ENCODE data around the gene JAK1.

Gene JAK1

GRCh38 chr1:64882574-64883255 lies 83.6 kb downstream of the JAK1 start:
- Histone ChIP-seq H3K4me3 (ENCODE audit: low read depth, low read length) (no peak overlapping the region), H3K4me1 (ENCODE audit: control insufficient read depth, insufficient read depth, low read length) (no peaks in the 10 kb centered on the region), H3K9me3 (ENCODE audit: control insufficient read depth, insufficient read depth, low read depth, low read length) (no peaks in the 10 kb centered on the region), H3K27ac (ENCODE audit: extremely low read depth, low read depth, low read length) (no peak overlapping the region), H3K36me3 (ENCODE audit: control insufficient read depth in 2 of 2, insufficient read depth in 1 of 2, low read length in 2 of 2) (peaks cover 0 to 21% of the 10 kb centered on the region in 2 experiments; a peak in 2 of 3 replicates)
- ChIA-PET CTCF (no interaction called here), POLR2A (no interaction called here)
- TF ChIP-seq ZBTB49 (tag by site-specific recombination; IDR thresholded peaks at IDR 0.05; ENCODE audit: low read depth), result no peak

GRCh38 chr1:64881281-64881680 lies 85.1 kb downstream of the JAK1 start:
- Histone ChIP-seq H3K4me3 (ENCODE audit: low read depth, low read length) (no peak overlapping the region), H3K4me1 (ENCODE audit: control insufficient read depth, insufficient read depth, low read length) (no peaks in the 10 kb centered on the region), H3K36me3 (ENCODE audit: control insufficient read depth in 2 of 2, insufficient read depth in 1 of 2, low read length in 2 of 2) (peaks cover 0 to 29% of the 10 kb centered on the region in 2 experiments; a peak in 2 of 3 replicates), H3K27ac (ENCODE audit: extremely low read depth, low read depth, low read length) (no peak overlapping the region), H3K9me3 (ENCODE audit: control insufficient read depth, insufficient read depth, low read depth, low read length) (no peaks in the 10 kb centered on the region)
- TF ChIP-seq ZNF558 (tag by site-specific recombination; IDR thresholded peaks at IDR 0.05), result no peak
- TF ChIP-seq SCRT1 (tag by site-specific recombination; IDR thresholded peaks at IDR 0.05; ENCODE audit: borderline replicate concordance), result peak; percentile 15; the same call in 1 of the 2 replicates
- peak; percentile 87 for TF ChIP-seq SCRT2 (tag by site-specific recombination; IDR thresholded peaks at IDR 0.05)
- TF ChIP-seq, protein P1, sequence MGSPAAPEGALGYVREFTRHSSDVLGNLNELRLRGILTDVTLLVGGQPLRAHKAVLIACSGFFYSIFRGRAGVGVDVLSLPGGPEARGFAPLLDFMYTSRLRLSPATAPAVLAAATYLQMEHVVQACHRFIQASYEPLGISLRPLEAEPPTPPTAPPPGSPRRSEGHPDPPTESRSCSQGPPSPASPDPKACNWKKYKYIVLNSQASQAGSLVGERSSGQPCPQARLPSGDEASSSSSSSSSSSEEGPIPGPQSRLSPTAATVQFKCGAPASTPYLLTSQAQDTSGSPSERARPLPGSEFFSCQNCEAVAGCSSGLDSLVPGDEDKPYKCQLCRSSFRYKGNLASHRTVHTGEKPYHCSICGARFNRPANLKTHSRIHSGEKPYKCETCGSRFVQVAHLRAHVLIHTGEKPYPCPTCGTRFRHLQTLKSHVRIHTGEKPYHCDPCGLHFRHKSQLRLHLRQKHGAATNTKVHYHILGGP (tag by site-specific recombination; IDR thresholded peaks at IDR 0.05), result no peak
- no peak for TF ChIP-seq FEZF1 (tag by site-specific recombination; IDR thresholded peaks at IDR 0.05)
- no peak for TF ChIP-seq ZNF518A (tag by site-specific recombination; conservative IDR thresholded peaks at IDR 0.05; ENCODE audit: low read depth)
- TF ChIP-seq IKZF3 (tag by site-specific recombination; IDR thresholded peaks at IDR 0.05), result no peak
- ChIA-PET POLR2A (interaction anchor here (0.8 kb wide), 1 partner anchor 8 kb away, joined by 4 read pairs; no protein-coding TSS in a partner anchor), CTCF (interaction anchor here (0.6 kb wide), 1 partner anchor 1265 kb away, joined by 3 read pairs; no protein-coding TSS in a partner anchor)

DNA sequence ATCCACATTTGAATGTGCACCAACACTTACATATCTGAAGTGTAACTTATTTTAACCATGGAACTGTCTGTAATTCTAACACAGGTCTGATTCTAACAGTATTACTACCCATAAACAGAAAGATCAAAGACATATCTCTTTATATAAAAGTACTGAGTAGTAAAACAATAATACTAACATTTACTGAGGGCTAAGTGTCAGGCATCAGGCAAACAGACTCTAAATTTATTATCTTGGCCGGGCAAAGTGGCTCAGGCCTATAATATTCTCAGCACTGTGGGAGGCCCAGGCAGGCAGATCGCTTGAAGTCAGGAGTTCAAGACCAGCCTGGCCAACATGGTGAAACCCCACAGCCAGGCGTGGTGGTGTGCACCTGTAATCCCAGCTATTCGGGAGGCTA lies 85.9 kb downstream of the JAK1 start:
- no peak overlapping the region for H3K27ac ChIP-seq (ENCODE audit: extremely low read depth, low read depth, low read length)
- H3K9me3 ChIP-seq (ENCODE audit: control insufficient read depth, insufficient read depth, low read depth, low read length), result no peaks in the 10 kb centered on the region
- ChIA-PET POLR2A (no interaction called here), CTCF (interaction anchor here (0.5 to 0.6 kb wide), 2 partner anchors 70 to 203 kb away, joined by 3 read pairs; no protein-coding TSS in a partner anchor)
- no peak overlapping the region for H3K4me3 ChIP-seq (ENCODE audit: low read depth, low read length)
- H3K4me1 ChIP-seq (ENCODE audit: control insufficient read depth, insufficient read depth, low read length), result no peaks in the 10 kb centered on the region
- H3K36me3 ChIP-seq (ENCODE audit: control insufficient read depth in 2 of 2, insufficient read depth in 1 of 2, low read length in 2 of 2), result peaks cover 0 to 38% of the 10 kb centered on the region in 2 experiments; a peak in 2 of 3 replicates
- TF ChIP-seq SALL2 (tag by site-specific recombination; IDR thresholded peaks at IDR 0.05; ENCODE audit: borderline replicate concordance) (no peak), ZNF292 (tag by site-specific recombination; IDR thresholded peaks at IDR 0.05; ENCODE audit: borderline replicate concordance, low read depth) (no peak), ZBTB8A (tag by site-specific recombination; IDR thresholded peaks at IDR 0.05) (no peak), ZNF561 (tag by site-specific recombination; IDR thresholded peaks at IDR 0.05; ENCODE audit: borderline replicate concordance) (no peak), ZNF121 (tag by site-specific recombination; IDR thresholded peaks at IDR 0.05) (no peak), ZNF266 (tag by site-specific recombination; IDR thresholded peaks at IDR 0.05; ENCODE audit: low read depth) (no peak), ZNF214 (tag by site-specific recombination; IDR thresholded peaks at IDR 0.05; ENCODE audit: borderline replicate concordance) (no peak), ZNF223 (tag by site-specific recombination; IDR thresholded peaks at IDR 0.05) (no peak), ZNF768 (tag by site-specific recombination; IDR thresholded peaks at IDR 0.05) (no peak), ZNF677 (tag by site-specific recombination; IDR thresholded peaks at IDR 0.05) (no peak), ZNF404 (tag by site-specific recombination; IDR thresholded peaks at IDR 0.05) (no peak), ZNF621 (tag by site-specific recombination; IDR thresholded peaks at IDR 0.05) (no peak)
- TF ChIP-seq, protein P2, sequence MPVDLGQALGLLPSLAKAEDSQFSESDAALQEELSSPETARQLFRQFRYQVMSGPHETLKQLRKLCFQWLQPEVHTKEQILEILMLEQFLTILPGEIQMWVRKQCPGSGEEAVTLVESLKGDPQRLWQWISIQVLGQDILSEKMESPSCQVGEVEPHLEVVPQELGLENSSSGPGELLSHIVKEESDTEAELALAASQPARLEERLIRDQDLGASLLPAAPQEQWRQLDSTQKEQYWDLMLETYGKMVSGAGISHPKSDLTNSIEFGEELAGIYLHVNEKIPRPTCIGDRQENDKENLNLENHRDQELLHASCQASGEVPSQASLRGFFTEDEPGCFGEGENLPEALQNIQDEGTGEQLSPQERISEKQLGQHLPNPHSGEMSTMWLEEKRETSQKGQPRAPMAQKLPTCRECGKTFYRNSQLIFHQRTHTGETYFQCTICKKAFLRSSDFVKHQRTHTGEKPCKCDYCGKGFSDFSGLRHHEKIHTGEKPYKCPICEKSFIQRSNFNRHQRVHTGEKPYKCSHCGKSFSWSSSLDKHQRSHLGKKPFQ (tag by site-specific recombination; IDR thresholded peaks at IDR 0.05), result no peak

Measured in HEK293 (cell line).